Pulmonary artery endothelial cell (primary cell): Measurements from ENCODE around the gene RAN. TPM values are rescaled to one million over a fixed set of nuclear protein-coding genes. Genes with fewer than 3 reads are reported as not detected.
"Not testable (repeated sequence)": the region's sequence is repeated elsewhere in the genome, so short reads cannot be mapped to it uniquely, and the experiment has no call there.

ENCODE experiments used
- DNase-seq: peaks from one replicate; pipeline ENCODE4 v3.0.0-alpha.2; 2011; ENCODE audit warnings: low read depth, low spot score
- total RNA-seq: library from RNA; depleted of rRNA; stranded (reverse); fragments of >200 nt; gene quantifications from 2 replicates; pipeline ENCODE4 v1.2.3, GENCODE V29; 2014

Gene RAN
- total RNA-seq: 1,163 and 1,419 TPM in 2 replicates

GRCh38 chr12:130871286-130872178, at the start of gene RAN:
Gene RAN (plus strand): TSS chr12:130872066. CDS start chr12:130872594, 528 bp downstream.
- DNase-seq: peak; percentile 68

- DNase-seq: no peak
Observed at GRCh38 chr12:130825771-130826150, 46.1 kb upstream of the RAN start.

- no peak for DNase-seq
Observed at GRCh38 chr12:130826151-130826801, 45.6 kb upstream of the RAN start.

GRCh38 chr12:130827432-130827831, 44.4 kb upstream of the RAN start:
- DNase-seq: no peak

- no peak for DNase-seq
Observed at GRCh38 chr12:130828895-130829294, 43.0 kb upstream of the RAN start.

GRCh38 chr12:130829391-130830245, 42.2 kb upstream of the RAN start:
- no peak for DNase-seq

- no peak for DNase-seq
Observed at GRCh38 chr12:130830246-130830551, 41.7 kb upstream of the RAN start.

- no peak for DNase-seq
Observed at GRCh38 chr12:130831246-130831645, 40.6 kb upstream of the RAN start.

GRCh38 chr12:130831876-130832405, 39.9 kb upstream of the RAN start:
- DNase-seq: no peak

GRCh38 chr12:130832561-130833209, 39.2 kb upstream of the RAN start:
- DNase-seq: no peak

GRCh38 chr12:130835011-130835410, 36.9 kb upstream of the RAN start:
- no peak for DNase-seq

GRCh38 chr12:130835436-130835835, 36.4 kb upstream of the RAN start:
- no peak for DNase-seq

GRCh38 chr12:130838284-130838950, 33.4 kb upstream of the RAN start:
- DNase-seq: no peak

- peak; percentile 26 for DNase-seq
Observed at GRCh38 chr12:130838951-130839769, 32.7 kb upstream of the RAN start, which contains the start of gene STX2. Gene STX2 (minus strand): TSS chr12:130839250. CDS start chr12:130839099, 151 bp downstream.

- DNase-seq: no peak
Observed at GRCh38 chr12:130839770-130840404, 32.0 kb upstream of the RAN start.

- DNase-seq: no peak
Observed at GRCh38 chr12:130846369-130846768, 25.5 kb upstream of the RAN start.

- DNase-seq: no peak
Observed at GRCh38 chr12:130847112-130847511, 24.8 kb upstream of the RAN start.

GRCh38 chr12:130848105-130848504, 23.8 kb upstream of the RAN start:
- DNase-seq: not testable (repeated sequence)

- not testable (repeated sequence) for DNase-seq
Observed at GRCh38 chr12:130848785-130849305, 23.0 kb upstream of the RAN start.
